Liver (tissue), 3 donors: ENCODE results near the gene CCDC121.

Source experiments
- CTCF ChIP-seq: fragments of 150-350 bp; IDR thresholded peaks from 2 replicates; pipeline ENCODE4 v1.5.1; 2017; ENCODE audit warnings: improper control_type of control experiment, low read depth, low read length; ENCODE audit not compliant: missing input control
- EGR1 ChIP-seq, 2 donors: IDR thresholded peaks; 2 replicates each; pipeline ENCODE4 v1.6.1; 2016 to 2018; ENCODE audit warnings: antibody characterized with exemption in 2 of 2, low read depth in 2 of 2
- FOXA1 ChIP-seq: IDR thresholded peaks from 2 replicates; pipeline ENCODE4 v1.6.1; 2016; ENCODE audit warnings: antibody characterized with exemption
- GABPA ChIP-seq, 2 donors: IDR thresholded peaks in 1 of 2; conservative IDR thresholded peaks in 1 of 2; 2 replicates each; pipeline ENCODE4 v1.6.1; 2016; ENCODE audit warnings: antibody characterized with exemption in 2 of 2, mild to moderate bottlenecking in 1 of 2, moderate library complexity in 1 of 2
- HNF4G ChIP-seq: IDR thresholded peaks from 2 replicates; pipeline ENCODE4 v1.6.1; 2016; ENCODE audit warnings: antibody characterized with exemption
- JUND ChIP-seq, 2 donors: IDR thresholded peaks; 2 replicates each; pipeline ENCODE4 v1.6.1; 2016; ENCODE audit warnings: antibody characterized with exemption in 2 of 2
- SP1 ChIP-seq: IDR thresholded peaks from 2 replicates; pipeline ENCODE4 v1.6.1; 2018; ENCODE audit warnings: antibody characterized with exemption, mild to moderate bottlenecking
- donor health status: healthy.
- donor health status: healthy.

GRCh38 chr2:27664154-27664574 is 35.4 kb upstream of the CCDC121 start:
- TF ChIP-seq SP1 (no peak), CTCF (no peak), HNF4G (no peak), GABPA (IDR thresholded peaks at IDR 0.05 in 1 of 2, conservative IDR thresholded peaks at IDR 0.05 in 1 of 2) (no peak), JUND (IDR thresholded peaks at IDR 0.05) (no peak), EGR1 (IDR thresholded peaks at IDR 0.05; ENCODE audit: low read depth in 2 of 2) (no peak), FOXA1 (no peak)
